ENCODE measurements around the gene SLC26A9.

- TF ChIP-seq CTCF (conservative IDR thresholded peaks at IDR 0.05; ENCODE audit: low read depth in 2 of 2) = no peak
- no peak for TF ChIP-seq EZH2 (IDR thresholded peaks at IDR 0.05; ENCODE audit: low read depth, unreplicated experiment)
- TF ChIP-seq, protein P1, sequence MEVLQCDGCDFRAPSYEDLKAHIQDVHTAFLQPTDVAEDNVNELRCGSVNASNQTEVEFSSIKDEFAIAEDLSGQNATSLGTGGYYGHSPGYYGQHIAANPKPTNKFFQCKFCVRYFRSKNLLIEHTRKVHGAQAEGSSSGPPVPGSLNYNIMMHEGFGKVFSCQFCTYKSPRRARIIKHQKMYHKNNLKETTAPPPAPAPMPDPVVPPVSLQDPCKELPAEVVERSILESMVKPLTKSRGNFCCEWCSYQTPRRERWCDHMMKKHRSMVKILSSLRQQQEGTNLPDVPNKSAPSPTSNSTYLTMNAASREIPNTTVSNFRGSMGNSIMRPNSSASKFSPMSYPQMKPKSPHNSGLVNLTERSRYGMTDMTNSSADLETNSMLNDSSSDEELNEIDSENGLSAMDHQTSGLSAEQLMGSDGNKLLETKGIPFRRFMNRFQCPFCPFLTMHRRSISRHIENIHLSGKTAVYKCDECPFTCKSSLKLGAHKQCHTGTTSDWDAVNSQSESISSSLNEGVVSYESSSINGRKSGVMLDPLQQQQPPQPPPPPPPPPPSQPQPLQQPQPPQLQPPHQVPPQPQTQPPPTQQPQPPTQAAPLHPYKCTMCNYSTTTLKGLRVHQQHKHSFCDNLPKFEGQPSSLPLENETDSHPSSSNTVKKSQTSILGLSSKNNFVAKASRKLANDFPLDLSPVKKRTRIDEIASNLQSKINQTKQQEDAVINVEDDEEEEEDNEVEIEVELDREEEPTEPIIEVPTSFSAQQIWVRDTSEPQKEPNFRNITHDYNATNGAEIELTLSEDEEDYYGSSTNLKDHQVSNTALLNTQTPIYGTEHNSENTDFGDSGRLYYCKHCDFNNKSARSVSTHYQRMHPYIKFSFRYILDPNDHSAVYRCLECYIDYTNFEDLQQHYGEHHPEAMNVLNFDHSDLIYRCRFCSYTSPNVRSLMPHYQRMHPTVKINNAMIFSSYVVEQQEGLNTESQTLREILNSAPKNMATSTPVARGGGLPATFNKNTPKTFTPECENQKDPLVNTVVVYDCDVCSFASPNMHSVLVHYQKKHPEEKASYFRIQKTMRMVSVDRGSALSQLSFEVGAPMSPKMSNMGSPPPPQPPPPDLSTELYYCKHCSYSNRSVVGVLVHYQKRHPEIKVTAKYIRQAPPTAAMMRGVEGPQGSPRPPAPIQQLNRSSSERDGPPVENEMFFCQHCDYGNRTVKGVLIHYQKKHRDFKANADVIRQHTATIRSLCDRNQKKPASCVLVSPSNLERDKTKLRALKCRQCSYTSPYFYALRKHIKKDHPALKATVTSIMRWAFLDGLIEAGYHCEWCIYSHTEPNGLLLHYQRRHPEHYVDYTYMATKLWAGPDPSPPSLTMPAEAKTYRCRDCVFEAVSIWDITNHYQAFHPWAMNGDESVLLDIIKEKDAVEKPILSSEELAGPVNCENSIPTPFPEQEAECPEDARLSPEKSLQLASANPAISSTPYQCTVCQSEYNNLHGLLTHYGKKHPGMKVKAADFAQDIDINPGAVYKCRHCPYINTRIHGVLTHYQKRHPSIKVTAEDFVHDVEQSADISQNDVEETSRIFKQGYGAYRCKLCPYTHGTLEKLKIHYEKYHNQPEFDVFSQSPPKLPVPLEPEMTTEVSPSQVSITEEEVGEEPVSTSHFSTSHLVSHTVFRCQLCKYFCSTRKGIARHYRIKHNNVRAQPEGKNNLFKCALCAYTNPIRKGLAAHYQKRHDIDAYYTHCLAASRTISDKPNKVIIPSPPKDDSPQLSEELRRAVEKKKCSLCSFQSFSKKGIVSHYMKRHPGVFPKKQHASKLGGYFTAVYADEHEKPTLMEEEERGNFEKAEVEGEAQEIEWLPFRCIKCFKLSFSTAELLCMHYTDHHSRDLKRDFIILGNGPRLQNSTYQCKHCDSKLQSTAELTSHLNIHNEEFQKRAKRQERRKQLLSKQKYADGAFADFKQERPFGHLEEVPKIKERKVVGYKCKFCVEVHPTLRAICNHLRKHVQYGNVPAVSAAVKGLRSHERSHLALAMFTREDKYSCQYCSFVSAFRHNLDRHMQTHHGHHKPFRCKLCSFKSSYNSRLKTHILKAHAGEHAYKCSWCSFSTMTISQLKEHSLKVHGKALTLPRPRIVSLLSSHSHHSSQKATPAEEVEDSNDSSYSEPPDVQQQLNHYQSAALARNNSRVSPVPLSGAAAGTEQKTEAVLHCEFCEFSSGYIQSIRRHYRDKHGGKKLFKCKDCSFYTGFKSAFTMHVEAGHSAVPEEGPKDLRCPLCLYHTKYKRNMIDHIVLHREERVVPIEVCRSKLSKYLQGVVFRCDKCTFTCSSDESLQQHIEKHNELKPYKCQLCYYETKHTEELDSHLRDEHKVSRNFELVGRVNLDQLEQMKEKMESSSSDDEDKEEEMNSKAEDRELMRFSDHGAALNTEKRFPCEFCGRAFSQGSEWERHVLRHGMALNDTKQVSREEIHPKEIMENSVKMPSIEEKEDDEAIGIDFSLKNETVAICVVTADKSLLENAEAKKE (CRISPR knock-in tag; IDR thresholded peaks at IDR 0.05) = no peak
- no peak for TF ChIP-seq POLR2AphosphoS5 (IDR thresholded peaks at IDR 0.05; ENCODE audit: low read depth)
- no peak for TF ChIP-seq EZH2phosphoT487 (IDR thresholded peaks at IDR 0.05; ENCODE audit: unreplicated experiment)
- TF ChIP-seq CREB1 (CRISPR knock-in tag; IDR thresholded peaks at IDR 0.05; ENCODE audit: low read depth) = no peak
- no peak for TF ChIP-seq JUNB (IDR thresholded peaks at IDR 0.05; ENCODE audit: unreplicated experiment)
Observed at GRCh38 chr1:205991237-205991636, 48.0 kb upstream of the SLC26A9 start.

Data from GM23338 (cell line).